ENCODE measurements around the gene TNNI2.

- TF ChIP-seq CTCF (IDR thresholded peaks at IDR 0.05) (no peak), POLR2A (IDR thresholded peaks at IDR 0.05; ENCODE audit: low read depth) (no peak), EP300 (IDR thresholded peaks at IDR 0.05) (no peak), POLR2AphosphoS5 (IDR thresholded peaks at IDR 0.05) (no peak)
Measured at GRCh38 chr11:1836011-1836945, 2.5 kb upstream of the TNNI2 start.

All from esophagus muscularis mucosa (tissue), 4 donors.